SK-N-SH treated with all-trans-retinoic acid at 6 μM for 48 hours (cell line): ENCODE data around the gene IKBKE.

Experiments
- ATAC-seq: fragments of 200-7000 bp; cut with Tn5 transposase; 3 replicates; pipeline ENCODE4 v1.9.1; 2020; ENCODE audit warnings: mild to moderate bottlenecking, moderate library complexity
- BACH2 ChIP-seq: fragments of 250-450 bp; sonication (Bioruptor Pico); IDR thresholded peaks from 2 replicates; pipeline ENCODE4 v1.9.0; 2021; ENCODE audit warnings: mild to moderate bottlenecking, borderline replicate concordance
- CSDC2 ChIP-seq: fragments of 250-450 bp; sonication (Bioruptor Pico); IDR thresholded peaks from 2 replicates; pipeline ENCODE4 v1.5.0; 2020; ENCODE audit warnings: mild to moderate bottlenecking, moderate library complexity
- ESRRG ChIP-seq: fragments of 250-450 bp; sonication (Bioruptor Pico); IDR thresholded peaks from 2 replicates; pipeline ENCODE4 v1.6.1; 2021; ENCODE audit warnings: mild to moderate bottlenecking
- GLIS3 ChIP-seq: fragments of 250-450 bp; sonication (Bioruptor Pico); IDR thresholded peaks from 2 replicates; pipeline ENCODE4 v1.5.0; 2020; ENCODE audit warnings: mild to moderate bottlenecking, moderate library complexity
- ISL1 ChIP-seq: fragments of 250-450 bp; sonication (Bioruptor Pico); IDR thresholded peaks from 2 replicates; pipeline ENCODE4 v2.1.2; 2022; ENCODE audit warnings: mild to moderate bottlenecking, moderate library complexity
- PATZ1 ChIP-seq: fragments of 250-450 bp; sonication (Bioruptor Pico); IDR thresholded peaks from 2 replicates; pipeline ENCODE4 v1.8.0; 2020; ENCODE audit warnings: mild to moderate bottlenecking, moderate library complexity, borderline replicate concordance
- POU6F1 ChIP-seq: fragments of 250-450 bp; sonication (Bioruptor Pico); IDR thresholded peaks from 2 replicates; pipeline ENCODE4 v1.8.0; 2021; ENCODE audit warnings: low read depth, mild to moderate bottlenecking, moderate library complexity, borderline replicate concordance
- SNAI2 ChIP-seq: fragments of 250-450 bp; sonication (Bioruptor Pico); IDR thresholded peaks from 2 replicates; pipeline ENCODE4 v1.5.0; 2020; ENCODE audit warnings: mild to moderate bottlenecking, moderate library complexity
- TCF4 ChIP-seq: fragments of 250-450 bp; sonication (Bioruptor Pico); IDR thresholded peaks from 2 replicates; pipeline ENCODE4 v1.8.0; 2021; ENCODE audit warnings: mild to moderate bottlenecking, moderate library complexity, borderline replicate concordance
- TOX ChIP-seq: fragments of 250-450 bp; sonication (Bioruptor Pico); IDR thresholded peaks from 2 replicates; pipeline ENCODE4 v1.8.0; 2021; ENCODE audit warnings: mild to moderate bottlenecking, moderate library complexity, borderline replicate concordance
- ZC3H10 ChIP-seq: fragments of 250-450 bp; sonication (Bioruptor Pico); IDR thresholded peaks from 2 replicates; pipeline ENCODE4 v1.5.1; 2021; ENCODE audit warnings: mild to moderate bottlenecking, moderate library complexity
- ZFP3 ChIP-seq: fragments of 250-450 bp; sonication (Bioruptor Pico); IDR thresholded peaks from 2 replicates; pipeline ENCODE4 v1.5.0; 2020; ENCODE audit warnings: mild to moderate bottlenecking, moderate library complexity
- ZFP30 ChIP-seq: fragments of 450-650 bp; formaldehyde crosslinking; IDR thresholded peaks from 2 replicates; pipeline ENCODE4 v1.5.0; 2022; ENCODE audit warnings: mild to moderate bottlenecking, moderate library complexity
- ZNF565 ChIP-seq: fragments of 450-650 bp; formaldehyde crosslinking; conservative IDR thresholded peaks from 2 replicates; pipeline ENCODE4 v1.5.0; 2020; ENCODE audit warnings: low read depth, mild to moderate bottlenecking, moderate library complexity
- ZNF8 ChIP-seq: fragments of 450-650 bp; formaldehyde crosslinking; IDR thresholded peaks from 2 replicates; pipeline ENCODE4 v1.5.0; 2020; ENCODE audit warnings: mild to moderate bottlenecking, moderate library complexity
- TF ChIP-seq, protein P1 (sequence below): fragments of 250-450 bp; sonication (Bioruptor Pico); IDR thresholded peaks from 2 replicates; pipeline ENCODE4 v1.5.0; 2020; ENCODE audit warnings: mild to moderate bottlenecking, moderate library complexity
- TF ChIP-seq, protein P2 (sequence below): fragments of 250-450 bp; sonication (Bioruptor Pico); IDR thresholded peaks from 2 replicates; pipeline ENCODE4 v1.5.1; 2020; ENCODE audit warnings: low read depth, mild to moderate bottlenecking, moderate library complexity
- TF ChIP-seq, protein P3 (sequence below): fragments of 250-450 bp; sonication (Bioruptor Pico); IDR thresholded peaks from 2 replicates; pipeline ENCODE4 v1.5.1; 2021; ENCODE audit warnings: mild to moderate bottlenecking, moderate library complexity

Gene IKBKE

DNA sequence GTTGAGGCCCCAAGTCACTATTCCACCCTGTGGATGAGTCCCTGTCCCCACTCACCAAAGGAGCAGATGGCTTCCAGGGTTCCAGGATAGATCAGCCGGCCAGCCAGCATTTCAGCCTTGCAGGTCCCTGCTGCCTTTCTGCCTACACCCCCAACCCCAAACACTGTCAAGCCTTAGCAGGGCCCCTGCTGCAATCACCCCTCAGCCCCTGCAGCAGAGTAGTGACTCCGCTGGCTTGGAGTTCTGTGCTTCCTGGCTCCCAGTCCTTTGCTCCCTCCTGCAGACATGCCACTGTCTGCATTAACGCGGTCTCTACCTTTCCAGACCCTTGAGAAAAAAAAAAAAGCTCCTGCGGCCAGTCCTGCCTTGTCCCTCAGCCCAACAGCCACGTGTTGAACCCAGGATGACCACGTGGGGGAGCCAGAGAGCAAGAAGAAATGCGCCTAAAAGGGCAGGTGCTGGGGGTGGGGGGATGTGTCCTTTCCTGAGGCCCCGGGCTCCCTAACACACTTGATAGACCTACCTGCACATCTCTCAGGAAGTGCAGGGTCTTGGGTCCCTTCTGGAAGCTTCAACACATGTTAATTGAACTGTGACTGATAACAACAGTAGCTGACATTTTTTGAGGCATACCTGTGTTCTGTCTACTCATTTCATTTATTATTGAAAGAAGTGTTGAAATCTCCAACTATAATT lies 74.4 kb downstream of the IKBKE start:
- no peak for TF ChIP-seq PATZ1
- TF ChIP-seq GLIS3 (CRISPR knock-in tag) = no peak
- TF ChIP-seq TCF4 (CRISPR knock-in tag) = no peak
- TF ChIP-seq POU6F1 (CRISPR knock-in tag) = no peak
- TF ChIP-seq SNAI2 = no peak
- no peak for TF ChIP-seq BACH2 (CRISPR knock-in tag)
- no peak for TF ChIP-seq ZNF8 (CRISPR knock-in tag)
- TF ChIP-seq ISL1 (CRISPR knock-in tag) = no peak
- no peak for TF ChIP-seq TOX (CRISPR knock-in tag)
- TF ChIP-seq, protein P1, sequence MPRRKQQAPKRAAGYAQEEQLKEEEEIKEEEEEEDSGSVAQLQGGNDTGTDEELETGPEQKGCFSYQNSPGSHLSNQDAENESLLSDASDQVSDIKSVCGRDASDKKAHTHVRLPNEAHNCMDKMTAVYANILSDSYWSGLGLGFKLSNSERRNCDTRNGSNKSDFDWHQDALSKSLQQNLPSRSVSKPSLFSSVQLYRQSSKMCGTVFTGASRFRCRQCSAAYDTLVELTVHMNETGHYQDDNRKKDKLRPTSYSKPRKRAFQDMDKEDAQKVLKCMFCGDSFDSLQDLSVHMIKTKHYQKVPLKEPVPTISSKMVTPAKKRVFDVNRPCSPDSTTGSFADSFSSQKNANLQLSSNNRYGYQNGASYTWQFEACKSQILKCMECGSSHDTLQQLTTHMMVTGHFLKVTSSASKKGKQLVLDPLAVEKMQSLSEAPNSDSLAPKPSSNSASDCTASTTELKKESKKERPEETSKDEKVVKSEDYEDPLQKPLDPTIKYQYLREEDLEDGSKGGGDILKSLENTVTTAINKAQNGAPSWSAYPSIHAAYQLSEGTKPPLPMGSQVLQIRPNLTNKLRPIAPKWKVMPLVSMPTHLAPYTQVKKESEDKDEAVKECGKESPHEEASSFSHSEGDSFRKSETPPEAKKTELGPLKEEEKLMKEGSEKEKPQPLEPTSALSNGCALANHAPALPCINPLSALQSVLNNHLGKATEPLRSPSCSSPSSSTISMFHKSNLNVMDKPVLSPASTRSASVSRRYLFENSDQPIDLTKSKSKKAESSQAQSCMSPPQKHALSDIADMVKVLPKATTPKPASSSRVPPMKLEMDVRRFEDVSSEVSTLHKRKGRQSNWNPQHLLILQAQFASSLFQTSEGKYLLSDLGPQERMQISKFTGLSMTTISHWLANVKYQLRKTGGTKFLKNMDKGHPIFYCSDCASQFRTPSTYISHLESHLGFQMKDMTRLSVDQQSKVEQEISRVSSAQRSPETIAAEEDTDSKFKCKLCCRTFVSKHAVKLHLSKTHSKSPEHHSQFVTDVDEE = no peak
- no peak for TF ChIP-seq ESRRG
- TF ChIP-seq, protein P2, sequence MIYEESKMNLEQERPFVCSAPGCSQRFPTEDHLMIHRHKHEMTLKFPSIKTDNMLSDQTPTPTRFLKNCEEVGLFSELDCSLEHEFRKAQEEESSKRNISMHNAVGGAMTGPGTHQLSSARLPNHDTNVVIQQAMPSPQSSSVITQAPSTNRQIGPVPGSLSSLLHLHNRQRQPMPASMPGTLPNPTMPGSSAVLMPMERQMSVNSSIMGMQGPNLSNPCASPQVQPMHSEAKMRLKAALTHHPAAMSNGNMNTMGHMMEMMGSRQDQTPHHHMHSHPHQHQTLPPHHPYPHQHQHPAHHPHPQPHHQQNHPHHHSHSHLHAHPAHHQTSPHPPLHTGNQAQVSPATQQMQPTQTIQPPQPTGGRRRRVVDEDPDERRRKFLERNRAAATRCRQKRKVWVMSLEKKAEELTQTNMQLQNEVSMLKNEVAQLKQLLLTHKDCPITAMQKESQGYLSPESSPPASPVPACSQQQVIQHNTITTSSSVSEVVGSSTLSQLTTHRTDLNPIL (CRISPR knock-in tag) = no peak
- no peak for TF ChIP-seq ZFP3
- TF ChIP-seq ZNF565 (CRISPR knock-in tag) = no peak
- no peak for TF ChIP-seq CSDC2 (CRISPR knock-in tag)
- TF ChIP-seq ZC3H10 = no peak
- TF ChIP-seq, all 23 proteins: peak for 0
- peak; percentile 97 for ATAC-seq

DNA sequence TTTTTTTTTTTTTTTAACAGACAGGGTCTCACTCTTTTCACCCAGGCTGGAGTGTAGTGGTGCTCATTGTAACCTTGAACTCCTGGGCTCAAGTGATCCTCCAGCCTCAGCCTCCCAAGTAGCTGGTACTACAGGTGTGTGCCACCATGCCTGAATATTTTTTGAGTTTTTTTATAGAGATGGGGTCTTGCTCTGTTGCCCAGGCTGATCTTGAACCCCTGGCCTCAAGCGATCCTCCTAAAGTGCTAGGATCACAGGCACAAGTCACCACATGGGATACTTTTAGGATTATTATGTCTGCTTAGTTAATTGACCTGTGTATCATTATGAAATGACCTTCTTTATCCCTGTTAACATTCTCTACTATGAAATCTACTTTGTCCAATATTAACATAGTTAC lies 75.1 kb downstream of the IKBKE start:
- no peak for TF ChIP-seq ZFP30
- TF ChIP-seq TCF4 (CRISPR knock-in tag) = no peak
- TF ChIP-seq, protein P1 = no peak
- TF ChIP-seq BACH2 (CRISPR knock-in tag) = no peak
- TF ChIP-seq, protein P3, sequence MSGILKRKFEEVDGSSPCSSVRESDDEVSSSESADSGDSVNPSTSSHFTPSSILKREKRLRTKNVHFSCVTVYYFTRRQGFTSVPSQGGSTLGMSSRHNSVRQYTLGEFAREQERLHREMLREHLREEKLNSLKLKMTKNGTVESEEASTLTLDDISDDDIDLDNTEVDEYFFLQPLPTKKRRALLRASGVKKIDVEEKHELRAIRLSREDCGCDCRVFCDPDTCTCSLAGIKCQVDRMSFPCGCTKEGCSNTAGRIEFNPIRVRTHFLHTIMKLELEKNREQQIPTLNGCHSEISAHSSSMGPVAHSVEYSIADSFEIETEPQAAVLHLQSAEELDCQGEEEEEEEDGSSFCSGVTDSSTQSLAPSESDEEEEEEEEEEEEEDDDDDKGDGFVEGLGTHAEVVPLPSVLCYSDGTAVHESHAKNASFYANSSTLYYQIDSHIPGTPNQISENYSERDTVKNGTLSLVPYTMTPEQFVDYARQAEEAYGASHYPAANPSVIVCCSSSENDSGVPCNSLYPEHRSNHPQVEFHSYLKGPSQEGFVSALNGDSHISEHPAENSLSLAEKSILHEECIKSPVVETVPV (CRISPR knock-in tag) = no peak
- ATAC-seq = no peak
